Germinal center (tissue), 1 donor: ENCODE measurements around the gene ZDHHC11.
A peak's percentile ranks its signal among the peaks of the same experiment; 100 is the strongest.
"Not testable (repeated sequence)": the region's sequence is repeated elsewhere in the genome, so short reads cannot be mapped to it uniquely, and the experiment has no call there.

Experiments
- DNase-seq: peaks from one replicate; pipeline ENCODE4 v3.0.0; 2012; ENCODE audit warnings: mixed read lengths, low spot score

ZDHHC11 gene

GRCh38 chr5:811384-811783, 39.4 kb downstream of the ZDHHC11 start:
- not testable (repeated sequence) for DNase-seq

- DNase-seq: not testable (repeated sequence)
Measured at GRCh38 chr5:807719-808514, 42.9 kb downstream of the ZDHHC11 start.

DNA sequence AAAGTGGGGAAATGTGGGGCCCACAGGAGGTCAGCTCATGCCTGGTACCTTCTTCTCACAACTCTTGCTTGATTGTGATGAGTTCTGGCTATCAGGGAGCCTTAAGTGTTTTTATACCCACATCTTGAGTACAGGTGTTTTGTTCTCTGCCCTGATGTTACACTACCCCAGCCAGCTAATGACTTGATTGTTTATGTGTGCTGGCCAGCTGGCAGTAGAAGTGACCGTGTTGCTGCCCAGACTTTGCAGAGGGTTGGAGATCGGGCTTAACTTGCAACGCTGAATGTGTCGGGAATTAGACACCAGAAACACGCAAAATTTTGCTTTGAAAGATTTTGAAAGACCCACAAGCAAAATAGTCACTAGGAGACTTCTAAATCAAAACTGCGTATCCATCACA, 49.3 kb downstream of the ZDHHC11 start:
- no peak for DNase-seq

DNA sequence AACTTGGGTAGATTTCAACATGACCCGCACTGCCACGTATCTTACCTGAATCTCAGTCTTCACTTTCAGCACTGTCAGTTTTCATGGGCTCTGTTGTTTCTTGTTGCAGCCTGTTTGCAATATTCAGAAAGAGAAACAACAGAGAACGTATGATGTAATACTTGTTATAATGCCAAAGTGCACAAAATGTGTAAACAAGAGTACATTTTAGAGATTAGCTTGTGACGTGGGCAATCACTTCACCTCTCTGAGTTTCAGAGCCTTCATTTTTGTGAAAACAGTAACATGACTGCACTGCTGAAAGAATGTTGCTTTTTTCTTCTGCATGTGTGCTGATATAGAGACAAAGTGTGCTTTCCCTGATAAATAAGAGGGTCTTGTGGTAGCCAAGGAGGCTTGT, 49.7 kb downstream of the ZDHHC11 start:
- not testable (repeated sequence) for DNase-seq

GRCh38 chr5:798505-799138, 52.2 kb downstream of the ZDHHC11 start:
- not testable (repeated sequence) for DNase-seq

- not testable (repeated sequence) for DNase-seq
Measured at GRCh38 chr5:797986-798385, 52.8 kb downstream of the ZDHHC11 start.

- DNase-seq: not testable (repeated sequence)
Measured at GRCh38 chr5:795873-796272, 54.9 kb downstream of the ZDHHC11 start.

GRCh38 chr5:794948-795347, 55.8 kb downstream of the ZDHHC11 start:
- not testable (repeated sequence) for DNase-seq

GRCh38 chr5:788703-789102, 62.1 kb downstream of the ZDHHC11 start:
- not testable (repeated sequence) for DNase-seq

DNA sequence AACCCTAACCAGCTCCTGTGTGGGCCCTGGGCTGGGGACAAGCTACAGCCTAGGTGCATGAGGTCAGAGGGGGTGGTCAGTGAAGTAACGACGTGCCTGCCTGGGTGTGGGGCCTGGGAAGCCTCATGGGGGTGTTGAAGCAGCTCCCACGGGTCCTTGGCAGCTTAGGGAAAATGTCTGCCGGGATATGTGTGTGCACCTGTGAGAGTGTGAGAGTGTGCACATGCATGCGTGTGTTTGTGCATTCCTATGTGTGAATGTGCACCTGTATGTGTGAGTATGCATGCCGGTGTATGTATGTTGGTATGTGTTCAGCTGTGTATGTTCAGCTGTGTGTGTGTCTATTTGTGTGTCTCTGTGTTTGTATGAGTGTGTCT, 62.9 kb downstream of the ZDHHC11 start:
- DNase-seq: not testable (repeated sequence)

DNA sequence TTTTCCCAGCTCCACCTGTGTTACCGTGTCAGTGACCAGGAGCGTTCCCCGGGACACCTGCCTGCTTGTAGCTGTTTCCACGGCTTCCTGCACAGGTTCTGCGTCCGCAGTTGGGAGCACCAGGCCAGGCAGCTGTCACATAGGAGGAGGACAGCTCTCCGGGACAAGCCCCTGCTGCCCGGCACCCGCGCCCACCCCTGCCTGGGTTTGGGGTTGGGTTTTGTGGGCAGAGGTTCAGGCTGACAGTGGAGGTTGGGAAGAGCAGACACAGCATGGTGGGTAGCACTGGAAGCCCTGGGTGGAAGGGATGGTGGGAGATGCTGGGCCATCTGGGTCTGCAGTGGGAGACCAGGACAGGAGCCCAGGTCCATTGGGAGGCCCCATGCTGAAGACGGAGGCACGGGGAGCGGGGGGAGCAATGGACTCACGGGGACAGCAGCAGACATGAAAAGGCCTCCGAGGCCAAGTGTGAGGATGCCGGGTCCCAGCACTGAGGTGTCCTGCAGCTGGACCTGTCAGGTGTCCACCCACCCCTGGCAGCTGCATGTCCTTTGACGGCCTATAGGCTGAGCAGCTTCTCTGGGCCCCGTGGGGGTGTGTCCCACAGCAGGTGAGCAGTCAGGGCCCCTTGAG, 63.4 kb downstream of the ZDHHC11 start:
- not testable (repeated sequence) for DNase-seq

GRCh38 chr5:785181-785705, 65.5 kb downstream of the ZDHHC11 start:
- DNase-seq: peak; percentile 0

DNA sequence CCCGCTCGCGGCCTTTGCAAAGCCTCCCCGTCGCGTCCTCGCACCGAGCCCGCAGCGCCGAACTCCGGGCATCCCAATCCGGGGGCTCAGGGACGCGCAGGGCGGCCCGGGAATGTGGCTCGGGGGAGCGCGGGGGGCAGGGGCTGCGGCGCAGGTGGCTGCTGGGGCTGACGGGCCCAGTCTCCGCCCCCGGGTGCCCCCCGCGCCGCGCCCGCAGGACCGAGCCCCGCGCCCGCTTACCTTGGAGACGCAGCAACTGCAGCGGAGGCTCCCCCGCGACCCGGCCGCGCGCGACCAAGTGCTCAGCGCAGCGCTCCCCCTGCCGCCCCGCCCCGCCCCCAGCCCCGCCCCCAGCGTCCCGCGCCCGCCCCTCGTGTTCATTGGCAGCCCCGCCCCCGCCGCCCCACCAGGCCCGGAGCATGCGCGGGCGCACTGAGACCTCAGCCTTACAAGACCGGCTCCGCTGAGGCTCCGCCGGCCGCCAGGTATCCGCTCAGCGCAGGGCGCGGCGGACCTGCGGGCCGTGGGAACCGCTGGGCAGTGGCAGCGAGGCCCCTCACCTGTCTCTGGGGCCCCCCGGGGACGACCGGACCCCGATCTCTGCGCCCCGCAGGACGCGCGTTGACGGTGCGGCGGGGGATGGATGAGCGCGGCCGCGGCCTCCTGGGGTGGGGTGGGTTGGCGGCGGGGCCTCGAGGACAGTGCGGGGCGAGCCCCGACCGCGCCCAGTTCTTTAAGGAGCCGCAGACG, 66.2 kb downstream of the ZDHHC11 start, which contains the start of gene ZDHHC11B:
TSS of gene ZDHHC11B (minus strand) at position 302 of the 750 bp plus-strand sequence. CDS start 17,810 bp downstream, outside the sequence.
- peak; percentile 94 for DNase-seq

DNA sequence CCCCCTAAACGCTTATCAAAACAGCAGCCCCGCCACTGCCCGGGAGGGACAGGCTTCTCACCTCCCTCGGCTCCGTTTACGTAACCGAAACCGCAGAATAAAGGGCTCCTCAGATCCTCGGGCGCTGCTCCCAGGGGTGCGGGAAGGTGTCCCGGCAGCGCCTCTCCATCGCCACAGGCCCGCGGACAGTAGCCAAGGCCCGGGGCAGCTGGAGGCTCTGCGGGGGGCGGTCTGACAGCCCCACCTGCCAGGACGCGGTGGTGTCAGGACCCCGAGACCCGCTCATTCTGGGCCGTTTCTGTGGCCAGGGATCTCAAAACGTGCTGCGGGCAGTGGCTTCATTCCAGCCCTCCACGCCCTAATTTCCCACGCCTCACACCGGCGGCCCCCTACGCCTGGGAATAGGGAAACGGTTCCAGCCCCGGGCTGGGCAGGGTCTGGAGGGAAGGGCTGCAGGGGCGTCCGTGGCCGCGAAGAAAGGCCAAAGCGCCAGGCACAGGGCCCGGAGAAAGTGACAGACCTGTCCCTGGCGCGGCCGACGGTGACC, 66.8 kb downstream of the ZDHHC11 start:
- DNase-seq: peak; percentile 3

- not testable (repeated sequence) for DNase-seq
Measured at GRCh38 chr5:783049-783802, 67.6 kb downstream of the ZDHHC11 start.

DNA sequence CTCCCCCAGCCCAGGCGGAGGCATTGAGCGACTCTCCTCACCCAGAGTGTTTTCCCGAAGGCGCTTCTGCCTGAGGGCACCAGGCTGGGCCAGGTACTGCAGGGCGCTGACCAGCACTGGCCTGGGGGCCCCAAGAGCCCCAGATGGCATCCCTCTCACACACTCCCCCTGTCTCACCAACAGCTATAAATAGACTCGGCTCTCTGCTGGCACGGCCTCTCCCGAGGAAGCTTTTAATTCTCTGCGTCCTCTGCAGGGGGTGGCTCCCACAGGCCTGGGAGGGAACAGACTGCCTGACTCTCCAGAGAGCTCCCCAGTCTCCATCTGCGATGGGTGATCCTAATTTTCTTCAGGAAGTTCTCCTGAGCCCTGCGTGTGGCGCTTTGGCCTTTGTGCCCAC, 68.4 kb downstream of the ZDHHC11 start:
- not testable (repeated sequence) for DNase-seq

- DNase-seq: not testable (repeated sequence)
Measured at GRCh38 chr5:780571-780970, 70.2 kb downstream of the ZDHHC11 start.

- not testable (repeated sequence) for DNase-seq
Measured at GRCh38 chr5:778967-779366, 71.8 kb downstream of the ZDHHC11 start.

DNA sequence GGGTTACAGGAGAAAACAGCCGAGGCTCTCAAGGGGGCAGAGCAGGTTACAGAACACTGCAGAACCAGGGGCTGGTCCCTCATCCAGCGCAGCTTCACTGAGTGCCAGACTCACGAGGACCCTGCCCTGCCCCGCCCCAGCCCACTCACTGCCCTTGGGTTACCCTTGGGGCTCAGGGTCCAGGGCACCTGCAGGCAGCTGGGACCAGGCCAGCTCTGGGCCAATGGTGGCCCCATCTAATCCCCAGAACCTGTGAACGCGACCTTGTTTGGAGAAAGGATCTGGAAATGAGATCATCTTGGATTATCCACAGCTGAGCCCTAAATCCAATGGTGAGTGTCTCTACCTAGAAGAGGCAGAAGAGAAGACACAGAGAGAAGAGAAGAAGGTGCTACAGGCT, 72.4 kb downstream of the ZDHHC11 start:
- DNase-seq: not testable (repeated sequence)

DNA sequence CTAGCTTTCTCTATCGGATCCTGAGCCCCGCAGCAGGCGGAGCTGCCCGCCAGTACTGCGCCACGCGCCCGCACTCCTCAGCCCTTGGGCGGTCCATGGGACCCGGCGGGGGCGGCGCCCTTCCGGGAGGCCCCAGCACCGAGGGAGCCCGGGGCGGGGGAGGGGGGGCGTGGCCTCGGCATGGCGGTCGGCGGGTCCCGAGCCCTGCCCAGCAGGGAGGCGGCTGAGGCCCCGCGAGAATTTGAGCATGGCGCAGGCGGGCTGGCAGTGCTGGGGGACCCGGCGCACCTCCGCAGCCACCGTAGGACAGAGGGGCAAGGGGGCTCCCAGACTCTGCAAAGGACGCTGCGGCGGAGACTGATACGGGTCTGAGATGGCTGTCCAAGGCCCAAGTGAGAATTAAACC, 73.0 kb downstream of the ZDHHC11 start:
- no peak for DNase-seq
